CD8-positive, alpha-beta memory T cell (primary cell): ENCODE results near the gene GSG1L. TPM values are rescaled to one million over a fixed set of nuclear protein-coding genes. Genes with fewer than 3 reads are reported as not detected.
A peak's percentile ranks its signal among the peaks of the same experiment; 100 is the strongest.

Experiments used
- CTCF ChIA-PET: fragments of 350-600 bp; sonication (Branson Sonifier 250); formaldehyde crosslinking; loops from one replicate; lab custom pipeline; 2021; ENCODE audit warnings: antibody characterized with exemption; lab: Charles Lee
- POLR2A ChIA-PET: fragments of 350-600 bp; sonication (Branson Sonifier 250); formaldehyde crosslinking; loops from one replicate; lab custom pipeline; 2021; ENCODE audit warnings: antibody characterized with exemption; lab: Charles Lee
- DNase-seq, 5 donors: peaks; one replicate each; pipeline versions ENCODE4 v3.0.0 to v3.0.0-alpha.2; 2020 to 2022; ENCODE audit warnings: mixed read lengths in 1 of 5
- H3K27ac ChIP-seq: one replicate; pipeline ENCODE4 v1.7.0; 2013; ENCODE audit warnings: low read depth, mild to moderate bottlenecking, low read length, moderate library complexity
- H3K27me3 ChIP-seq: 2 replicates; pipeline ENCODE4 v1.7.0; 2013; ENCODE audit warnings: low read length, mild to moderate bottlenecking; ENCODE audit not compliant: insufficient read depth, poor library complexity, severe bottlenecking
- H3K36me3 ChIP-seq: 2 replicates; pipeline ENCODE4 v1.7.0; 2013; ENCODE audit warnings: mild to moderate bottlenecking, low read length, moderate library complexity; ENCODE audit not compliant: insufficient read depth
- H3K4me1 ChIP-seq: 2 replicates; pipeline ENCODE4 v1.7.0; 2013; ENCODE audit warnings: mild to moderate bottlenecking, low read length, moderate library complexity; ENCODE audit not compliant: insufficient read depth
- H3K4me3 ChIP-seq: 2 replicates; pipeline ENCODE4 v1.7.0; 2013; ENCODE audit warnings: mild to moderate bottlenecking, low read length
- H3K9me3 ChIP-seq: 2 replicates; pipeline ENCODE4 v1.7.0; 2013; ENCODE audit warnings: mild to moderate bottlenecking, low read length
- H3K27ac Mint-ChIP-seq, 8 donors: one replicate each; pipeline ENCODE4 v1.8.0; 2020 to 2021; ENCODE audit warnings: mixed read lengths in 8 of 8, mild to moderate bottlenecking in 6 of 8, inconsistent platforms in 3 of 8, moderate library complexity in 3 of 8
- H3K27me3 Mint-ChIP-seq, 2 donors: one replicate each; pipeline ENCODE4 v1.8.0; 2020 to 2021; ENCODE audit warnings: mixed read lengths in 2 of 2, mild to moderate bottlenecking in 1 of 2, moderate library complexity in 1 of 2
- H3K36me3 Mint-ChIP-seq, 3 donors: one replicate each; pipeline ENCODE4 v1.8.0; 2020 to 2021; ENCODE audit warnings: mixed read lengths in 3 of 3, inconsistent platforms in 1 of 3, mild to moderate bottlenecking in 1 of 3
- H3K4me1 Mint-ChIP-seq, 3 donors: one replicate each; pipeline ENCODE4 v1.8.0; 2020 to 2021; ENCODE audit warnings: mixed read lengths in 3 of 3, inconsistent platforms in 1 of 3, mild to moderate bottlenecking in 1 of 3
- H3K4me3 Mint-ChIP-seq, 7 donors: one replicate each; pipeline ENCODE4 v1.8.0; 2020 to 2021; ENCODE audit warnings: mixed read lengths in 7 of 7, mild to moderate bottlenecking in 6 of 7, moderate library complexity in 4 of 7, inconsistent platforms in 2 of 7
- H3K9me3 Mint-ChIP-seq, 5 donors: one replicate each; pipeline ENCODE4 v1.8.0; 2020 to 2022; ENCODE audit warnings: mixed read lengths in 5 of 5, mild to moderate bottlenecking in 3 of 5, moderate library complexity in 2 of 5, inconsistent platforms in 1 of 5
- polyA plus RNA-seq: library from polyadenylated mRNA; unstranded; fragments of 300-500 nt; fragmentation: Illumina TruSeq; gene quantifications from one replicate; pipeline ENCODE4 v1.2.3, GENCODE V29; 2021
- total RNA-seq, 2 experiments: library from RNA; stranded (reverse); gene quantifications; one replicate each; pipeline ENCODE4 v1.2.3, GENCODE V29; 2021

The GSG1L gene
- total and polyA plus RNA-seq, 3 experiments from 2014 or later = 0.18 TPM; not detected in 2

GRCh38 chr16:28098959-28099945, 35.7 kb upstream of the GSG1L start:
- H3K4me3 Mint-ChIP-seq = no peak overlapping the region
- Histone ChIP-seq H3K36me3 (peaks cover 58% of the 10 kb centered on the region), H3K4me3 (no peak overlapping the region), H3K27ac (no peak overlapping the region), H3K4me1 (no peaks in the 10 kb centered on the region), H3K9me3 (no peaks in the 10 kb centered on the region), H3K27me3 (no peaks in the 10 kb centered on the region)
- peaks cover 0 to 3% (median 0%) of the 10 kb centered on the region in 3 donors for H3K4me1 Mint-ChIP-seq
- CTCF ChIA-PET = no interaction called here
- no peaks in the 10 kb centered on the region for H3K9me3 Mint-ChIP-seq
- peaks cover 0 to 81% (median 21%) of the 10 kb centered on the region in 3 donors for H3K36me3 Mint-ChIP-seq
- H3K27me3 Mint-ChIP-seq = peaks cover 0 to 2% of the 10 kb centered on the region in 2 donors
- POLR2A ChIA-PET = no interaction called here
- no peak for DNase-seq
- peak overlapping the region in 3 of 8 donors; percentile 21 to 56 (median 47) for H3K27ac Mint-ChIP-seq

GRCh38 chr16:28098171-28098958, 34.9 kb upstream of the GSG1L start:
- CTCF ChIA-PET = no interaction called here

GRCh38 chr16:28096983-28097899, 33.7 kb upstream of the GSG1L start:
- H3K36me3 Mint-ChIP-seq = peaks cover 0 to 63% (median 10%) of the 10 kb centered on the region in 3 donors

More at GRCh38 chr16:28098171-28098958, 34.9 kb upstream of the GSG1L start:
- no peak overlapping the region for H3K4me3 Mint-ChIP-seq
- H3K9me3 ChIP-seq = no peaks in the 10 kb centered on the region
- no peaks in the 10 kb centered on the region for H3K9me3 Mint-ChIP-seq
- no peak overlapping the region for H3K27ac ChIP-seq
- H3K27me3 ChIP-seq = no peaks in the 10 kb centered on the region
- no peaks in the 10 kb centered on the region for H3K4me1 ChIP-seq
- H3K36me3 ChIP-seq = peaks cover 49% of the 10 kb centered on the region
- H3K4me3 ChIP-seq = no peak overlapping the region
- peaks cover 0 to 75% (median 15%) of the 10 kb centered on the region in 3 donors for H3K36me3 Mint-ChIP-seq
- H3K27ac Mint-ChIP-seq = peak overlapping the region in 1 of 8 donors; percentile 37
- DNase-seq = no peak
- peaks cover 0 to 3% (median 0%) of the 10 kb centered on the region in 3 donors for H3K4me1 Mint-ChIP-seq
- POLR2A ChIA-PET = no interaction called here
- peaks cover 0 to 2% of the 10 kb centered on the region in 2 donors for H3K27me3 Mint-ChIP-seq

DNA sequence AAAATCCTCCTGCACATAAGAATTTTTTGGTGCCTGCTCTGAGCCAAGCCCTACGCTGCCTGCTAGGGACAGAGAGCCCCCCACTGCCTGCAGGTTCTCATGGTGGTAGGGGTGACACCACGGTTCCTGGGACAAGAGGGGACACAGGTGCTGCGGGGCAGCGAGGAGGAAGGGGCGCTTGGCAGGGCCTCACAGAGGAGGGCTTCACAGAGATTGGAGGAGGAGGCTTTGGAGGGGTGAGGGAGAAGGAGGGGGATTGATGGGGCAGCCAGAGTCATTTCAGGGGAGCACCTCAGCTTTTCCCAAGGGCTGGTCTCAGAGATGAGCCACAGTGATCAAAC, 29.8 kb upstream of the GSG1L start:
- H3K36me3 Mint-ChIP-seq = peaks cover 0 to 28% (median 5%) of the 10 kb centered on the region in 3 donors

More at GRCh38 chr16:28096983-28097899, 33.7 kb upstream of the GSG1L start:
- Histone ChIP-seq H3K9me3 (no peaks in the 10 kb centered on the region), H3K4me1 (no peaks in the 10 kb centered on the region), H3K4me3 (no peak overlapping the region), H3K27ac (no peak overlapping the region), H3K36me3 (peaks cover 38% of the 10 kb centered on the region), H3K27me3 (no peaks in the 10 kb centered on the region)
- Mint-ChIP-seq H3K4me1 (peaks cover 0 to 3% (median 0%) of the 10 kb centered on the region in 3 donors), H3K9me3 (no peaks in the 10 kb centered on the region), H3K4me3 (no peak overlapping the region), H3K27me3 (peaks cover 0 to 2% of the 10 kb centered on the region in 2 donors), H3K27ac (peak overlapping the region in 2 of 8 donors; percentile 8 to 91)
- no peak for DNase-seq
- POLR2A ChIA-PET = interaction anchor here (0.6 kb wide), 1 partner anchor 29 kb away, joined by 3 read pairs; no protein-coding TSS in a partner anchor
- CTCF ChIA-PET = no interaction called here

GRCh38 chr16:28092721-28093384, 29.3 kb upstream of the GSG1L start:
- peaks cover 3 to 7% (median 6%) of the 10 kb centered on the region in 3 donors for H3K4me1 Mint-ChIP-seq
- peaks cover 0 to 23% (median 4%) of the 10 kb centered on the region in 3 donors for H3K36me3 Mint-ChIP-seq
- no peaks in the 10 kb centered on the region for H3K9me3 ChIP-seq
- peaks cover 0 to 2% of the 10 kb centered on the region in 2 donors for H3K27me3 Mint-ChIP-seq
- H3K27ac Mint-ChIP-seq = peak overlapping the region in 2 of 8 donors; percentile 7 to 94
- no peak overlapping the region for H3K27ac ChIP-seq
- H3K4me1 ChIP-seq = no peaks in the 10 kb centered on the region
- no peak overlapping the region for H3K4me3 ChIP-seq
- H3K9me3 Mint-ChIP-seq = no peaks in the 10 kb centered on the region
- ChIA-PET POLR2A (no interaction called here), CTCF (interaction anchor here (1.8 kb wide), 1 partner anchor 125 kb away, joined by 4 read pairs; no protein-coding TSS in a partner anchor)
- no peak for DNase-seq
- no peaks in the 10 kb centered on the region for H3K36me3 ChIP-seq
- H3K27me3 ChIP-seq = no peaks in the 10 kb centered on the region
- H3K4me3 Mint-ChIP-seq = no peak overlapping the region

More for the DNA sequence above, 29.8 kb upstream of the GSG1L start:
- Histone ChIP-seq H3K27ac (no peak overlapping the region), H3K36me3 (peaks cover 4% of the 10 kb centered on the region), H3K27me3 (no peaks in the 10 kb centered on the region), H3K4me1 (no peaks in the 10 kb centered on the region), H3K4me3 (no peak overlapping the region), H3K9me3 (no peaks in the 10 kb centered on the region)
- no peak for DNase-seq
- H3K9me3 Mint-ChIP-seq = no peaks in the 10 kb centered on the region
- peaks cover 3 to 7% (median 6%) of the 10 kb centered on the region in 3 donors for H3K4me1 Mint-ChIP-seq
- no peak overlapping the region for H3K27ac Mint-ChIP-seq
- ChIA-PET POLR2A (no interaction called here), CTCF (interaction anchor here (1.8 kb wide), 1 partner anchor 124 kb away, joined by 4 read pairs; no protein-coding TSS in a partner anchor)
- peaks cover 0 to 2% of the 10 kb centered on the region in 2 donors for H3K27me3 Mint-ChIP-seq
- H3K4me3 Mint-ChIP-seq = no peak overlapping the region

GRCh38 chr16:28091656-28092055, 28.1 kb upstream of the GSG1L start:
- Mint-ChIP-seq H3K27ac (no peak overlapping the region), H3K9me3 (no peaks in the 10 kb centered on the region), H3K4me3 (no peak overlapping the region), H3K4me1 (peaks cover 3 to 6% (median 6%) of the 10 kb centered on the region in 3 donors), H3K36me3 (peaks cover 0 to 11% (median under 1%) of the 10 kb centered on the region in 3 donors), H3K27me3 (peaks cover 0 to 2% of the 10 kb centered on the region in 2 donors)
- H3K27ac ChIP-seq = no peak overlapping the region
- H3K27me3 ChIP-seq = no peaks in the 10 kb centered on the region
- ChIA-PET CTCF (no interaction called here), POLR2A (no interaction called here)
- no peaks in the 10 kb centered on the region for H3K4me1 ChIP-seq
- H3K9me3 ChIP-seq = no peaks in the 10 kb centered on the region
- no peaks in the 10 kb centered on the region for H3K36me3 ChIP-seq
- no peak overlapping the region for H3K4me3 ChIP-seq
- DNase-seq = no peak
